Uterus (tissue), 2 donors: Measurements from ENCODE around the gene NHLRC1.

Experiments used
- CTCF ChIP-seq, 4 experiments: fragments of 200-600 bp in 2 of 4; fragments of 450-650 bp in 2 of 4; sonication (generic) in 2 of 4; IDR thresholded peaks; one replicate each; pipeline ENCODE4 v1.5.1; 2016 to 2019; ENCODE audit warnings: antibody characterized with exemption in 4 of 4, mild to moderate bottlenecking in 2 of 4, moderate library complexity in 1 of 4
- POLR2A ChIP-seq, 2 donors: fragments of 450-650 bp; IDR thresholded peaks; one replicate each; pipeline ENCODE4 v1.6.1; 2016; ENCODE audit warnings: antibody characterized with exemption in 2 of 2, mild to moderate bottlenecking in 1 of 2, moderate library complexity in 1 of 2

- TF ChIP-seq POLR2A (IDR thresholded peaks at IDR 0.05) (no peak), CTCF (IDR thresholded peaks at IDR 0.05) (no peak)
Observed at GRCh38 chr6:18118330-18118729, 4.1 kb downstream of the NHLRC1 start.
